Suprapubic skin (tissue), 3 donors: ENCODE results near the gene SLC2A9.

Experiments used
- CTCF ChIP-seq, 2 donors: fragments of 200-600 bp in 1 of 2; fragments of 450-650 bp in 1 of 2; sonication (generic) in 1 of 2; IDR thresholded peaks; one replicate each; pipeline ENCODE4 v1.5.1; 2016 to 2019; ENCODE audit warnings: antibody characterized with exemption in 2 of 2, mild to moderate bottlenecking in 1 of 2, moderate library complexity in 1 of 2
- EP300 ChIP-seq: sonication (generic); formaldehyde crosslinking; IDR thresholded peaks from one replicate; pipeline ENCODE4 v1.6.1; 2017; ENCODE audit warnings: antibody characterized with exemption

- TF ChIP-seq CTCF (IDR thresholded peaks at IDR 0.05) (no peak), EP300 (no peak)
Observed at GRCh38 chr4:10050261-10050661, 29.0 kb upstream of the SLC2A9 start.
